Endodermal cell (in vitro differentiated cells): ENCODE data around the gene CCDC185. TPM values are rescaled to one million over a fixed set of nuclear protein-coding genes. Genes with fewer than 3 reads are reported as not detected.

Experiments used
- DNase-seq: peaks from one replicate; pipeline ENCODE4 v3.0.0-alpha.2; 2017
- H3K27ac ChIP-seq: 2 replicates; pipeline ENCODE4 v1.5.1; 2013; ENCODE audit warnings: mild to moderate bottlenecking, low read depth, low read length, moderate library complexity
- H3K27me3 ChIP-seq: 2 replicates; pipeline ENCODE4 v1.6.1; 2013; ENCODE audit warnings: mild to moderate bottlenecking, low read length, moderate library complexity; ENCODE audit not compliant: insufficient read depth, control insufficient read depth, poor library complexity, severe bottlenecking
- H3K36me3 ChIP-seq: 2 replicates; pipeline ENCODE4 v1.7.0; 2013; ENCODE audit warnings: mild to moderate bottlenecking, low read length, moderate library complexity; ENCODE audit not compliant: control insufficient read depth, insufficient read depth
- H3K4me1 ChIP-seq: one replicate; pipeline ENCODE4 v1.7.0; 2013; ENCODE audit warnings: low read length; ENCODE audit not compliant: control insufficient read depth, insufficient read depth
- H3K4me3 ChIP-seq: 2 replicates; pipeline ENCODE4 v1.5.1; 2013; ENCODE audit warnings: mild to moderate bottlenecking, low read length, moderate library complexity
- H3K9ac ChIP-seq: 2 replicates; pipeline ENCODE4 v1.6.1; 2013; ENCODE audit warnings: mild to moderate bottlenecking, low read length, moderate library complexity; ENCODE audit not compliant: poor library complexity, severe bottlenecking; ENCODE audit errors: extremely low read depth
- H3K9me3 ChIP-seq: 2 replicates; pipeline ENCODE4 v1.6.1; 2013; ENCODE audit warnings: mild to moderate bottlenecking, low read length, moderate library complexity; ENCODE audit not compliant: control insufficient read depth
- H3K27ac Mint-ChIP-seq: 2 replicates; pipeline ENCODE4 v1.8.0; 2020; ENCODE audit warnings: mixed read lengths
- H3K27me3 Mint-ChIP-seq: 2 replicates; pipeline ENCODE4 v1.8.0; 2021; ENCODE audit warnings: mild to moderate bottlenecking, mixed read lengths; ENCODE audit not compliant: insufficient read depth
- H3K36me3 Mint-ChIP-seq: 2 replicates; pipeline ENCODE4 v1.8.0; 2020; ENCODE audit warnings: low read depth, mixed read lengths
- H3K4me1 Mint-ChIP-seq: 2 replicates; pipeline ENCODE4 v1.8.0; 2020; ENCODE audit warnings: mixed read lengths
- H3K4me3 Mint-ChIP-seq: 2 replicates; pipeline ENCODE4 v1.8.0; 2020; ENCODE audit warnings: mild to moderate bottlenecking, moderate library complexity, mixed read lengths
- H3K9me3 Mint-ChIP-seq: 2 replicates; pipeline ENCODE4 v1.8.0; 2020; ENCODE audit warnings: mild to moderate bottlenecking, mixed read lengths
- CTCF ChIP-seq: fragments of 200-600 bp; sonication (generic); conservative IDR thresholded peaks from 2 replicates; pipeline ENCODE4 v1.5.0; 2021; ENCODE audit warnings: antibody characterized with exemption, mild to moderate bottlenecking
- WGBS, 2 experiments: methylation state at CpG; one replicate each; pipeline versions ENCODE4 v1.1.5 to v1.1.7; 2013; ENCODE audit warnings: missing lambda C conversion rate in 2 of 2, mixed read lengths in 1 of 2; ENCODE audit not compliant: insufficient coverage in 1 of 2, insufficient read length in 1 of 2; 5-methylcytosine and 5-hydroxymethylcytosine counted together
- total RNA-seq, 2 donors: library from RNA; stranded (reverse); fragmentation: NEBNext Ultra II Directional in 1 of 2; extraction: Animal tissue kit (Norgen Biotek cat#: 25700) in 1 of 2; gene quantifications; 2 replicates in 1 of 2; 3 replicates in 1 of 2; pipeline ENCODE4 v1.2.1, GENCODE V29; 2021

Gene CCDC185
- total RNA-seq, 2 donors from 2014 or later, result not detected

GRCh38 chr1:223352944-223353343 lies 40.3 kb upstream of the CCDC185 start:
- TF ChIP-seq CTCF, result no peak
- 81 to 83% methylated on average over 2 to 7 of the region's 7 CpGs for WGBS, 2 experiments
- no peak overlapping the region for H3K9ac ChIP-seq
- DNase-seq, result no peak
- H3K4me3 ChIP-seq, result no peak overlapping the region
- no peaks in the 10 kb centered on the region for H3K36me3 ChIP-seq
- Mint-ChIP-seq H3K4me3 (no peak overlapping the region), H3K36me3 (no peaks in the 10 kb centered on the region), H3K27ac (no peak overlapping the region), H3K27me3 (peaks cover 20% of the 10 kb centered on the region), H3K4me1 (peaks cover 24% of the 10 kb centered on the region), H3K9me3 (no peaks in the 10 kb centered on the region)
- H3K4me1 ChIP-seq, result peaks cover 3% of the 10 kb centered on the region
- H3K9me3 ChIP-seq, result no peaks in the 10 kb centered on the region
- H3K27me3 ChIP-seq, result peaks cover under 1% of the 10 kb centered on the region
- H3K27ac ChIP-seq, result no peak overlapping the region

GRCh38 chr1:223353939-223354338 lies 39.3 kb upstream of the CCDC185 start:
- no peaks in the 10 kb centered on the region for H3K36me3 ChIP-seq
- Mint-ChIP-seq H3K4me1 (peaks cover 24% of the 10 kb centered on the region), H3K36me3 (no peaks in the 10 kb centered on the region), H3K9me3 (no peaks in the 10 kb centered on the region), H3K27me3 (peaks cover 27% of the 10 kb centered on the region), H3K4me3 (no peak overlapping the region), H3K27ac (no peak overlapping the region)
- H3K9ac ChIP-seq, result no peak overlapping the region
- no peak overlapping the region for H3K27ac ChIP-seq
- no peak overlapping the region for H3K4me3 ChIP-seq
- peaks cover 3% of the 10 kb centered on the region for H3K4me1 ChIP-seq
- no peak for DNase-seq
- no peaks in the 10 kb centered on the region for H3K9me3 ChIP-seq
- WGBS, 2 experiments, result 72 to 96% methylated on average over 4 to 6 of the region's 6 CpGs
- peaks cover 6% of the 10 kb centered on the region for H3K27me3 ChIP-seq
- no peak for TF ChIP-seq CTCF

DNA sequence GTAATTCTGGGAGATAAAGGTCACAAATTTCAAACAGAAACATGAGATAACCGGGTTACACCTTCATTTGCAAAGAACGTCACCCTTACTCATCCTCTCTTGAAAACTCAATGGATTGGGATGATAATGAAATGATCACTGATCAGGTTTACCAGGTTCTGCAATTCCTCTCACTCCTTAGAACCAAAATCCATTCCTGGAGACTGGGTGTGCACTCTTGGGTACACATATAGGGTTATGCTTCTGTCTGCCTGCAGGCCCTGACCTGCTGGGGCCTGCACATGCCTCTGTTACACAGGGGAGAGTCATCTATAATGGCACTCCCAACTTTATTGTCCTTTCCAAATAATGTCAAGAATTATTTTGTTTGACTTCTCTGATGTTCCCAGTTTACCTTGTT lies 37.5 kb upstream of the CCDC185 start:
- no peaks in the 10 kb centered on the region for H3K9me3 Mint-ChIP-seq
- WGBS, 2 experiments, result 93% methylated on average over 2 of the region's 2 CpGs; no CpG with 5 or more reads in 1 of the 2 experiments
- H3K27me3 Mint-ChIP-seq, result peaks cover 45% of the 10 kb centered on the region
- no peak overlapping the region for H3K4me3 Mint-ChIP-seq
- DNase-seq, result no peak
- Histone ChIP-seq H3K4me1 (peaks cover 3% of the 10 kb centered on the region), H3K9me3 (no peaks in the 10 kb centered on the region), H3K27ac (no peak overlapping the region), H3K27me3 (peaks cover 21% of the 10 kb centered on the region), H3K36me3 (no peaks in the 10 kb centered on the region), H3K4me3 (no peak overlapping the region), H3K9ac (no peak overlapping the region)
- no peaks in the 10 kb centered on the region for H3K36me3 Mint-ChIP-seq
- peaks cover 24% of the 10 kb centered on the region for H3K4me1 Mint-ChIP-seq
- no peak for TF ChIP-seq CTCF
- no peak overlapping the region for H3K27ac Mint-ChIP-seq
